WERI-Rb-1 (cell line): ENCODE measurements around the gene ROS1.

ENCODE experiments used
- DNase-seq: peaks from one replicate; pipeline ENCODE4 v3.0.0-alpha.2; 2020
- H3K27ac ChIP-seq: fragments of 250-450 bp; sonication (Bioruptor Pico); 2 replicates; pipeline ENCODE4 v1.5.1; 2020; ENCODE audit warnings: mild to moderate bottlenecking, moderate library complexity
- H3K27me3 ChIP-seq: fragments of 250-450 bp; sonication (Bioruptor Pico); 2 replicates; pipeline ENCODE4 v1.5.1; 2021; ENCODE audit warnings: mild to moderate bottlenecking, low read depth, moderate library complexity; ENCODE audit not compliant: insufficient read depth, severe bottlenecking
- H3K36me3 ChIP-seq: fragments of 250-450 bp; sonication (Bioruptor Pico); 2 replicates; pipeline ENCODE4 v1.5.1; 2020; ENCODE audit warnings: mild to moderate bottlenecking, moderate library complexity
- H3K4me3 ChIP-seq: 2 replicates; pipeline ENCODE4 v1.5.1; 2011; ENCODE audit warnings: low read depth, mild to moderate bottlenecking, control low read depth, low read length
- H3K9me3 ChIP-seq: fragments of 250-450 bp; sonication (Bioruptor Pico); 2 replicates; pipeline ENCODE4 v1.5.1; 2021; ENCODE audit warnings: mild to moderate bottlenecking, moderate library complexity; ENCODE audit not compliant: severe bottlenecking
- CTCF ChIP-seq: IDR thresholded peaks from 2 replicates; pipeline ENCODE4 v1.5.1; 2011; ENCODE audit warnings: low read depth, mild to moderate bottlenecking, control low read depth, inconsistent platforms, low read length

The ROS1 gene

DNA sequence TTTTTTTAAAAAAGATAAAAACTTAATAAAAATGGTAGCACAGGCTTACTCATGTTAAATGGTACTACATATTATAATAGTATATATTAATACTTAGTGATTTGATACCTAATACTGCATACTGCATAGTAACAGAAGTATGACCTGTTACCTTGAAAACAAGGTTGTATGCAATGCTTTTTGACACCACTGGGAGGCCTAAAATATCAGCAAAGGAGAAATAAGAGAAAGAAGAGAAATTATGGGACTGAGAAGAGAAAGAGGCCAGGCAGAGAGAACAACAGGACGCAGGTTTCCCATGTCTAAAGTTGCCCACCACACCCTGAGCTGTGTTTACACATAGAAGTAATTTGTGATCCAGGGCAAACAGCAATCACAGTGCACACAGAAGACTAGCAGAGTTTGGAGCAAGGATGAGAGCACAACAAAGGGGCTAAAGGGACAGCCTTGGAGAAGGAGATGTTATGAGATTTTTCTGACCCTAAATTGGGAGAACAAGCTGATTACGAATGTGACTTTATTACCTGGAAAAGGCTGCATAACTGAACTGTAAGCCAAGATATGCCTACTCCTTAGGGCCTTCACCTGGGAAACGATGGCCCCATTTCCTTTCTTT is 73.2 kb downstream of the ROS1 start:
- TF ChIP-seq CTCF = no peak
- Histone ChIP-seq H3K27ac (no peak overlapping the region), H3K36me3 (no peaks in the 10 kb centered on the region), H3K4me3 (no peak overlapping the region), H3K9me3 (no peaks in the 10 kb centered on the region), H3K27me3 (no peaks in the 10 kb centered on the region)
- no peak for DNase-seq

DNA sequence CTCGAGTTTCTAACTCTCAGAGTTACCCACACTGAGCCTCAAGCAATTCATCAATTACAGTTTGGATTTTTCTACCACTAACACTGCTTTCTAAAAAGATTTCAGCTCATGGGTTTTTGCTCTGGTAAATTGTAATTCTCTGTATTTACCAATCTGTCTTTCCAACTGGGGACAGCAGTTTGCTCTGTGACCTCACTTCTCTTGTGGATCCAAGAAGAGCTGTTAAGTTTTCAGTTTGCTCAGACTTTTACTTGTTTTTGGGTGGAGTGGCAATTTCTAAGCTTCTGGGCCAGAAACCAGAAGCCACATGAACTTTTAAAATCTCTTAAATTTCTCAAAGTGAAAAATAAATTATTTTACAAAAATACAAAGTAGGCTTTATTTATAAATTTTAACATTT is 74.2 kb downstream of the ROS1 start:
- Histone ChIP-seq H3K27me3 (no peaks in the 10 kb centered on the region), H3K4me3 (no peak overlapping the region), H3K9me3 (no peaks in the 10 kb centered on the region), H3K27ac (no peak overlapping the region), H3K36me3 (no peaks in the 10 kb centered on the region)
- no peak for TF ChIP-seq CTCF
- no peak for DNase-seq

- H3K27ac ChIP-seq = no peak overlapping the region
- no peaks in the 10 kb centered on the region for H3K36me3 ChIP-seq
- no peak for TF ChIP-seq CTCF
- no peak for DNase-seq
- H3K27me3 ChIP-seq = no peaks in the 10 kb centered on the region
- no peaks in the 10 kb centered on the region for H3K9me3 ChIP-seq
- no peak overlapping the region for H3K4me3 ChIP-seq
Measured at GRCh38 chr6:117346142-117346930, 79.4 kb downstream of the ROS1 start.

- TF ChIP-seq CTCF = no peak
- no peaks in the 10 kb centered on the region for H3K36me3 ChIP-seq
- no peak overlapping the region for H3K27ac ChIP-seq
- H3K27me3 ChIP-seq = no peaks in the 10 kb centered on the region
- DNase-seq = no peak
- no peaks in the 10 kb centered on the region for H3K9me3 ChIP-seq
- no peak overlapping the region for H3K4me3 ChIP-seq
Measured at GRCh38 chr6:117345292-117345610, 80.5 kb downstream of the ROS1 start.

- Histone ChIP-seq H3K27ac (no peak overlapping the region), H3K9me3 (no peaks in the 10 kb centered on the region), H3K27me3 (no peaks in the 10 kb centered on the region), H3K4me3 (no peak overlapping the region), H3K36me3 (no peaks in the 10 kb centered on the region)
- no peak for TF ChIP-seq CTCF
- DNase-seq = no peak
Measured at GRCh38 chr6:117344444-117345291, 81.1 kb downstream of the ROS1 start.
